Ishikawa (cell line): ENCODE results near the gene UACA.

Experiments used
- CEBPB ChIP-seq: IDR thresholded peaks from 2 replicates; pipeline ENCODE4 v1.6.1; 2012
- EP300 ChIP-seq: IDR thresholded peaks from 2 replicates; pipeline ENCODE4 v1.6.1; 2012; ENCODE audit warnings: borderline replicate concordance
- FOXM1 ChIP-seq: IDR thresholded peaks from 2 replicates; pipeline ENCODE4 v1.6.1; 2012; ENCODE audit warnings: low read depth, borderline replicate concordance
- RAD21 ChIP-seq: IDR thresholded peaks from 2 replicates; pipeline ENCODE4 v1.6.1; 2012; ENCODE audit warnings: low read depth
- TAF1 ChIP-seq: IDR thresholded peaks from 2 replicates; pipeline ENCODE4 v1.6.1; 2012; ENCODE audit warnings: low read depth, mild to moderate bottlenecking
- TCF12 ChIP-seq: IDR thresholded peaks from 2 replicates; pipeline ENCODE4 v1.6.1; 2012; ENCODE audit warnings: low read depth
- YY1 ChIP-seq: IDR thresholded peaks from 2 replicates; pipeline ENCODE4 v1.6.1; 2012; ENCODE audit warnings: low read depth
- ZBTB7A ChIP-seq: IDR thresholded peaks from 2 replicates; pipeline ENCODE4 v1.6.1; 2012; ENCODE audit warnings: low read depth
- TF ChIP-seq, protein P1 (sequence below): IDR thresholded peaks from 2 replicates; pipeline ENCODE4 v1.6.1; 2012
- TF ChIP-seq, protein P2 (sequence below): IDR thresholded peaks from 2 replicates; pipeline ENCODE4 v1.6.1; 2012; ENCODE audit warnings: low read depth, mild to moderate bottlenecking

DNA sequence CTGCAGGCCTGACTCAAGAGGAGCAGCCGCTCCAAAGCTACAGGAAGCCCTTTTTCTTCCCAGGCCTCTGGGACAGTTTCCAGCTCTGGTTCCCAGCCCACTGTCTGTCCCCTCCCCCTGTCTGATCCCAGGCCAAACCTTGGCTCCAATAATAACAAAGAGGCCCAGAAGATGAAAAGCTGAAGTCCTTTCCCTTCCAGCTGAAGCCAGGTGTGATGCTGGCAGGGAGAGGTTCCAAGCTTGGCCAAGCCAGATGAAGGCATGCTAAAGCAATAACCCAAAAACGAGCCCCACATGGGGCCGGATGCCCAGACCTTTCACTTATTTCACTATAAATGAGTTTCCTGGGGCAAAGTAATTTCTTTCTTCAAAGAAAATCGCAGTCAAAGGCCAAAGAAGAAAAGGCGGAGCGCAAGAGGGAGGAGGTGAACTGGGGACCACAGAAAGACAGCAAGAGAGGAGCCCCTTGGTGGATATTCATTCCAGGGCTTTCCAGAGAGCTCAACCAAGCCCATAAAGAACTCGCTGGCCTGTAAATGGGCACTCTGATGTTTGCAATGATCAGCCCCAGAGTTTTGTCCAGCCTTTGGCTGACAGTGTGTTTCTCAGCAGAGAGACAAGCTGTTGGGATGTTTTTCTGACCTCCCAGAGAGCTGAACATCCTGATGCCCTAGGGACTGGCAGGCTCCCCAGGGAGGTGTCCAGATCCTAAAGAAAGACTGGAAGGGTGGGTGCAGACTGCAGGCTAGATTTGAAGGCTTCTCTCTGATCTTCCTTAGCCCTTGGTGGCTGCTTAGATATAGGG, 157.6 kb downstream of the UACA start:
- TF ChIP-seq EP300 (no peak), ZBTB7A (no peak), RAD21 (no peak), CEBPB (no peak), FOXM1 (no peak), TAF1 (no peak), TCF12 (peak; percentile 27; the same call in 1 of the 2 replicates), YY1 (no peak)
- TF ChIP-seq, protein P1, sequence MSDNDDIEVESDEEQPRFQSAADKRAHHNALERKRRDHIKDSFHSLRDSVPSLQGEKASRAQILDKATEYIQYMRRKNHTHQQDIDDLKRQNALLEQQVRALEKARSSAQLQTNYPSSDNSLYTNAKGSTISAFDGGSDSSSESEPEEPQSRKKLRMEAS = no peak
- TF ChIP-seq, protein P2, sequence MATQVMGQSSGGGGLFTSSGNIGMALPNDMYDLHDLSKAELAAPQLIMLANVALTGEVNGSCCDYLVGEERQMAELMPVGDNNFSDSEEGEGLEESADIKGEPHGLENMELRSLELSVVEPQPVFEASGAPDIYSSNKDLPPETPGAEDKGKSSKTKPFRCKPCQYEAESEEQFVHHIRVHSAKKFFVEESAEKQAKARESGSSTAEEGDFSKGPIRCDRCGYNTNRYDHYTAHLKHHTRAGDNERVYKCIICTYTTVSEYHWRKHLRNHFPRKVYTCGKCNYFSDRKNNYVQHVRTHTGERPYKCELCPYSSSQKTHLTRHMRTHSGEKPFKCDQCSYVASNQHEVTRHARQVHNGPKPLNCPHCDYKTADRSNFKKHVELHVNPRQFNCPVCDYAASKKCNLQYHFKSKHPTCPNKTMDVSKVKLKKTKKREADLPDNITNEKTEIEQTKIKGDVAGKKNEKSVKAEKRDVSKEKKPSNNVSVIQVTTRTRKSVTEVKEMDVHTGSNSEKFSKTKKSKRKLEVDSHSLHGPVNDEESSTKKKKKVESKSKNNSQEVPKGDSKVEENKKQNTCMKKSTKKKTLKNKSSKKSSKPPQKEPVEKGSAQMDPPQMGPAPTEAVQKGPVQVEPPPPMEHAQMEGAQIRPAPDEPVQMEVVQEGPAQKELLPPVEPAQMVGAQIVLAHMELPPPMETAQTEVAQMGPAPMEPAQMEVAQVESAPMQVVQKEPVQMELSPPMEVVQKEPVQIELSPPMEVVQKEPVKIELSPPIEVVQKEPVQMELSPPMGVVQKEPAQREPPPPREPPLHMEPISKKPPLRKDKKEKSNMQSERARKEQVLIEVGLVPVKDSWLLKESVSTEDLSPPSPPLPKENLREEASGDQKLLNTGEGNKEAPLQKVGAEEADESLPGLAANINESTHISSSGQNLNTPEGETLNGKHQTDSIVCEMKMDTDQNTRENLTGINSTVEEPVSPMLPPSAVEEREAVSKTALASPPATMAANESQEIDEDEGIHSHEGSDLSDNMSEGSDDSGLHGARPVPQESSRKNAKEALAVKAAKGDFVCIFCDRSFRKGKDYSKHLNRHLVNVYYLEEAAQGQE = no peak
